HG02970 (cell line): ENCODE results near the gene CFAP43.
"Not testable (repeated sequence)": the region's sequence is repeated elsewhere in the genome, so short reads cannot be mapped to it uniquely, and the experiment has no call there.

Experiments used
- ATAC-seq: cut with Tn5 transposase; IDR thresholded peaks from one replicate; pipeline ENCODE4 v1.9.1; 2021; ENCODE audit warnings: mild to moderate bottlenecking, moderate library complexity, moderate number of reproducible peaks; ENCODE audit not compliant: unreplicated experiment, low FRiP score

The CFAP43 gene

GRCh38 chr10:104256335-104256961, 24.3 kb upstream of the CFAP43 start:
- ATAC-seq = no peak

GRCh38 chr10:104255311-104255981, 23.3 kb upstream of the CFAP43 start:
- no peak for ATAC-seq

- ATAC-seq = no peak
These were observed 22.5 kb upstream of the CFAP43 start, which contains the start of gene GSTO1 for GRCh38 chr10:104254493-104255310. Gene GSTO1, plus strand, starts transcription at chr10:104254892. Its CDS starts 37 bp downstream, at chr10:104254929.

- ATAC-seq = no peak
These were observed 21.6 kb upstream of the CFAP43 start for GRCh38 chr10:104253606-104254410.

GRCh38 chr10:104253106-104253505, 20.9 kb upstream of the CFAP43 start:
- no peak for ATAC-seq

GRCh38 chr10:104252368-104252767, 20.2 kb upstream of the CFAP43 start:
- no peak for ATAC-seq

GRCh38 chr10:104251443-104251842, 19.3 kb upstream of the CFAP43 start:
- ATAC-seq = no peak

- ATAC-seq = no peak
These were observed 18.2 kb upstream of the CFAP43 start for GRCh38 chr10:104250371-104250770.

GRCh38 chr10:104248931-104249330, 16.8 kb upstream of the CFAP43 start:
- ATAC-seq = not testable (repeated sequence)

- ATAC-seq = no peak
These were observed 15.5 kb upstream of the CFAP43 start for GRCh38 chr10:104247513-104248146.

- no peak for ATAC-seq
These were observed 14.8 kb upstream of the CFAP43 start for GRCh38 chr10:104246976-104247375.

GRCh38 chr10:104245066-104245632, 13.0 kb upstream of the CFAP43 start:
- ATAC-seq = no peak

GRCh38 chr10:104243512-104243911, 11.3 kb upstream of the CFAP43 start:
- ATAC-seq = no peak

GRCh38 chr10:104243009-104243408, 10.8 kb upstream of the CFAP43 start:
- ATAC-seq = not testable (repeated sequence)

GRCh38 chr10:104242545-104242944, 10.4 kb upstream of the CFAP43 start:
- no peak for ATAC-seq

- no peak for ATAC-seq
These were observed 7.9 kb upstream of the CFAP43 start for GRCh38 chr10:104240078-104240477.

GRCh38 chr10:104235801-104236200, 3.6 kb upstream of the CFAP43 start:
- ATAC-seq = no peak

- ATAC-seq = no peak
These were observed 2.8 kb upstream of the CFAP43 start for GRCh38 chr10:104234934-104235333.

GRCh38 chr10:104233817-104234216, 1.7 kb upstream of the CFAP43 start:
- no peak for ATAC-seq
